HepG2 (cell line): Measurements from ENCODE around the gene CTU2. TPM values are rescaled to one million over a fixed set of nuclear protein-coding genes. Genes with fewer than 3 reads are reported as not detected.

Experiments
- ARNT ChIP-seq: fragments of 450-650 bp; IDR thresholded peaks from 2 replicates; pipeline ENCODE4 v1.6.1; 2017
- CHCHD3 ChIP-seq: sonication (generic); formaldehyde crosslinking; IDR thresholded peaks from 2 replicates; pipeline ENCODE4 v1.8.0; 2022; ENCODE audit warnings: mild to moderate bottlenecking, missing genetic modification reagents, moderate library complexity
- E2F5 ChIP-seq: sonication (generic); formaldehyde crosslinking; conservative IDR thresholded peaks from 2 replicates; pipeline ENCODE4 v1.4.0; 2020; ENCODE audit warnings: missing genetic modification reagents
- ELF3 ChIP-seq: IDR thresholded peaks from 2 replicates; pipeline ENCODE4 v1.6.1; 2016; ENCODE audit warnings: missing genetic modification reagents, missing compliant biosample characterization
- ERF ChIP-seq: IDR thresholded peaks from 2 replicates; pipeline ENCODE4 v1.6.1; 2018; ENCODE audit warnings: missing biosample characterization, missing genetic modification reagents
- FOXA1 ChIP-seq, 2 experiments: fragments of 450-650 bp in 1 of 2; sonication (generic) in 1 of 2; formaldehyde crosslinking in 1 of 2; IDR thresholded peaks; 2 replicates each; pipeline versions ENCODE4 v1.4.0 to v1.6.1; 2016 to 2020; ENCODE audit warnings: missing genetic modification reagents in 1 of 2
- HMGXB4 ChIP-seq, 2 experiments: sonication (generic) in 1 of 2; formaldehyde crosslinking in 1 of 2; IDR thresholded peaks; 2 replicates each; pipeline versions ENCODE4 v1.4.0 to v1.6.1; 2018 to 2020; ENCODE audit warnings: missing genetic modification reagents in 2 of 2, borderline replicate concordance in 1 of 2, low read depth in 1 of 2, mild to moderate bottlenecking in 1 of 2, missing biosample characterization in 1 of 2
- KDM5B ChIP-seq: sonication (generic); formaldehyde crosslinking; IDR thresholded peaks from 2 replicates; pipeline ENCODE4 v1.4.0; 2020; ENCODE audit warnings: missing genetic modification reagents, mild to moderate bottlenecking, borderline replicate concordance
- KLF13 ChIP-seq: sonication (generic); formaldehyde crosslinking; IDR thresholded peaks from 2 replicates; pipeline ENCODE4 v1.4.0; 2020; ENCODE audit warnings: mild to moderate bottlenecking, missing genetic modification reagents
- MED1 ChIP-seq: sonication (generic); formaldehyde crosslinking; IDR thresholded peaks from 2 replicates; pipeline ENCODE4 v1.4.0; 2020; ENCODE audit warnings: missing genetic modification reagents
- NFYC ChIP-seq: IDR thresholded peaks from 2 replicates; pipeline ENCODE4 v1.6.1; 2016; ENCODE audit warnings: missing genetic modification reagents, missing compliant biosample characterization
- PATZ1 ChIP-seq: sonication (generic); formaldehyde crosslinking; IDR thresholded peaks from 2 replicates; pipeline ENCODE4 v1.4.0; 2020; ENCODE audit warnings: missing genetic modification reagents
- PRDM4 ChIP-seq: sonication (generic); formaldehyde crosslinking; IDR thresholded peaks from 2 replicates; pipeline ENCODE4 v1.9.0; 2021; ENCODE audit warnings: missing genetic modification reagents, borderline replicate concordance
- RBAK ChIP-seq: sonication (generic); formaldehyde crosslinking; IDR thresholded peaks from 2 replicates; pipeline ENCODE4 v1.5.1; 2020; ENCODE audit warnings: mild to moderate bottlenecking, missing genetic modification reagents
- RXRB ChIP-seq: IDR thresholded peaks from 2 replicates; pipeline ENCODE4 v1.6.1; 2016; ENCODE audit warnings: borderline replicate concordance, missing genetic modification reagents, missing compliant biosample characterization
- SIN3A ChIP-seq: IDR thresholded peaks from 2 replicates; pipeline ENCODE4 v1.6.1; 2011; ENCODE audit warnings: low read depth, mild to moderate bottlenecking, control low read depth, low read length, borderline replicate concordance
- TCF12 ChIP-seq, 2 experiments: fragments of 450-650 bp in 1 of 2; sonication (generic) in 1 of 2; formaldehyde crosslinking in 1 of 2; IDR thresholded peaks; 2 replicates each; pipeline versions ENCODE4 v1.6.1 to v1.8.0; 2017 to 2022; ENCODE audit warnings: antibody characterized with exemption in 1 of 2, mild to moderate bottlenecking in 1 of 2, missing genetic modification reagents in 1 of 2, moderate library complexity in 1 of 2
- TEAD3 ChIP-seq: optimal IDR thresholded peaks from 2 replicates; pipeline ENCODE3; 2016; ENCODE audit warnings: borderline replicate concordance
- ZFP82 ChIP-seq: sonication (generic); formaldehyde crosslinking; IDR thresholded peaks from 2 replicates; pipeline ENCODE4 v1.5.1; 2020; ENCODE audit warnings: mild to moderate bottlenecking, missing genetic modification reagents, borderline replicate concordance
- ZNF44 ChIP-seq: sonication (generic); formaldehyde crosslinking; IDR thresholded peaks from 2 replicates; pipeline ENCODE4 v1.5.1; 2020; ENCODE audit warnings: mild to moderate bottlenecking, missing genetic modification reagents
- ZNF598 ChIP-seq: sonication (generic); formaldehyde crosslinking; IDR thresholded peaks from 2 replicates; pipeline ENCODE4 v1.5.1; 2020; ENCODE audit warnings: mild to moderate bottlenecking, missing genetic modification reagents, borderline replicate concordance
- ZNF709 ChIP-seq: sonication (generic); formaldehyde crosslinking; IDR thresholded peaks from 2 replicates; pipeline ENCODE4 v1.5.0; 2020; ENCODE audit warnings: mild to moderate bottlenecking, missing genetic modification reagents
- polyA plus RNA-seq, 8 experiments: library from polyadenylated mRNA; depleted of rRNA in 3 of 8; stranded (reverse) in 7 of 8; unstranded in 1 of 8; fragments of >200 nt; fragmentation: Illumina TruSeq in 4 of 8; extraction: Trizol in 4 of 8; gene quantifications; 2 replicates each; pipeline versions ENCODE4 v1.2.1 to v1.2.3, GENCODE V29; 2011 to 2016; ENCODE audit warnings: low read depth in 4 of 8, missing spikeins in 1 of 8, mixed read lengths in 1 of 8; ENCODE audit not compliant: insufficient read depth in 1 of 8
- total RNA-seq, 5 experiments: library from RNA; depleted of rRNA; stranded (reverse); fragments of >200 nt; fragmentation: Illumina TruSeq; extraction: Trizol; gene quantifications; 2 replicates each; pipeline ENCODE4 v1.2.3, GENCODE V29; 2016; ENCODE audit warnings: low read depth in 1 of 5

Gene CTU2
- total and polyA plus RNA-seq, 2 of the 13 experiments (the other 11 are each of a cell fraction or from before 2014, with no cell fraction given): 13.3 to 21.9 TPM

GRCh38 chr16:88706229-88706964 lies at the start of gene CTU2, which contains the start of gene RNF166 (continued):
- TF ChIP-seq FOXA1 (IDR thresholded peaks at IDR 0.05): no peak
- TF ChIP-seq FOXA1 (CRISPR knock-in tag; IDR thresholded peaks at IDR 0.05): no peak
- peak; percentile 43; the same call in 1 of the 2 replicates for TF ChIP-seq ZNF44 (CRISPR knock-in tag)
- TF ChIP-seq ZNF598 (CRISPR knock-in tag): peak; percentile 87; the same call in 1 of the 2 replicates
- TF ChIP-seq KDM5B: peak; percentile 80
- no peak for TF ChIP-seq RBAK (CRISPR knock-in tag)
- peak; percentile 86 for TF ChIP-seq MED1 (CRISPR knock-in tag)
- TF ChIP-seq ELF3: peak; percentile 75
- TF ChIP-seq PRDM4: no peak
- TF ChIP-seq ZNF709: peak; percentile 90; the same call in 1 of the 2 replicates
- TF ChIP-seq NFYC (CRISPR knock-in tag): peak; percentile 51
- peak; percentile 89 for TF ChIP-seq ERF
- TF ChIP-seq ARNT: no peak
- TF ChIP-seq HMGXB4 (CRISPR knock-in tag; IDR thresholded peaks at IDR 0.05; ENCODE audit: borderline replicate concordance in 1 of 2, low read depth in 1 of 2): peak; percentile 71 to 72; a peak in 2 of 4 replicates
- TF ChIP-seq E2F5 (CRISPR knock-in tag): peak; percentile 85
- 0 out of 2 replicates have a peak, but pooled peaks have one; percentile 90 for TF ChIP-seq ZFP82 (CRISPR knock-in tag)
- TF ChIP-seq KLF13 (CRISPR knock-in tag): peak; percentile 77; the same call in 1 of the 2 replicates
- peak; percentile 40; the same call in 1 of the 2 replicates for TF ChIP-seq RXRB (CRISPR knock-in tag)
- no peak for TF ChIP-seq TCF12 (IDR thresholded peaks at IDR 0.05)
- peak; percentile 90 for TF ChIP-seq TCF12 (CRISPR knock-in tag; IDR thresholded peaks at IDR 0.05)
- peak; percentile 99 for TF ChIP-seq SIN3A
- peak; percentile 69 for TF ChIP-seq TEAD3
- peak; percentile 73 for TF ChIP-seq PATZ1
- peak; percentile 67; the same call in 1 of the 2 replicates for TF ChIP-seq CHCHD3 (CRISPR knock-in tag)
